Stimulated activated CD4-positive, alpha-beta T cell treated with anti-CD3 and anti-CD28 coated beads, Interleukin-1b, Interleukin-23, amount 100 ng/mL, for 1 hour (primary cell): ENCODE measurements around the gene MRFAP1L1.
"Not testable (repeated sequence)": the region's sequence is repeated elsewhere in the genome, so short reads cannot be mapped to it uniquely, and the experiment has no call there.

Source experiments
- DNase-seq, 2 donors: peaks; one replicate each; pipeline ENCODE4 v3.0.0-alpha.2; 2020; ENCODE audit warnings: low read depth in 2 of 2

The MRFAP1L1 gene

GRCh38 chr4:6688879-6689505 is 20.7 kb downstream of the MRFAP1L1 start:
- no peak for DNase-seq

- no peak for DNase-seq
Measured at GRCh38 chr4:6687947-6688878, 21.5 kb downstream of the MRFAP1L1 start.

- no peak for DNase-seq
Measured at GRCh38 chr4:6686104-6686787, 23.4 kb downstream of the MRFAP1L1 start.

- no peak for DNase-seq
Measured at GRCh38 chr4:6684656-6685055, 25.0 kb downstream of the MRFAP1L1 start.

- DNase-seq, result no peak
Measured at GRCh38 chr4:6682862-6683590, 26.6 kb downstream of the MRFAP1L1 start.

- no peak for DNase-seq
Measured at GRCh38 chr4:6681191-6681590, 28.5 kb downstream of the MRFAP1L1 start.

GRCh38 chr4:6680372-6681034 is 29.2 kb downstream of the MRFAP1L1 start:
- no peak for DNase-seq

GRCh38 chr4:6676722-6677558 is 32.7 kb downstream of the MRFAP1L1 start:
- no peak for DNase-seq

- DNase-seq, result no peak
Measured at GRCh38 chr4:6674500-6675149, 35.0 kb downstream of the MRFAP1L1 start.

- peak; percentile 76 to 92 for DNase-seq
Measured at GRCh38 chr4:6673660-6674499, 35.8 kb downstream of the MRFAP1L1 start.

GRCh38 chr4:6673191-6673659 is 36.4 kb downstream of the MRFAP1L1 start:
- not testable (repeated sequence) for DNase-seq

- not testable (repeated sequence) for DNase-seq
Measured at GRCh38 chr4:6672541-6673190, 37.0 kb downstream of the MRFAP1L1 start.

- DNase-seq, result no peak
Measured at GRCh38 chr4:6672131-6672530, 37.5 kb downstream of the MRFAP1L1 start.

GRCh38 chr4:6671648-6672047 is 38.0 kb downstream of the MRFAP1L1 start:
- DNase-seq, result no peak

- no peak for DNase-seq
Measured at GRCh38 chr4:6668391-6668790, 41.3 kb downstream of the MRFAP1L1 start.

- no peak for DNase-seq
Measured at GRCh38 chr4:6665320-6665654, 44.4 kb downstream of the MRFAP1L1 start.

- no peak for DNase-seq
Measured at GRCh38 chr4:6663596-6664393, 45.9 kb downstream of the MRFAP1L1 start.

GRCh38 chr4:6662591-6662990 is 47.1 kb downstream of the MRFAP1L1 start:
- no peak for DNase-seq
